Stimulated activated CD8-positive, alpha-beta memory T cell treated with anti-CD3 and anti-CD28 coated beads, Interleukin-7, amount 100 ng/mL, for 4 hours (primary cell): ENCODE results near the gene SFTPA2.
"Not testable (repeated sequence)": the region's sequence is repeated elsewhere in the genome, so short reads cannot be mapped to it uniquely, and the experiment has no call there.

Experiments used
- DNase-seq, 2 donors: peaks; one replicate each; pipeline ENCODE4 v3.0.0-alpha.2; 2020; ENCODE audit warnings: low read depth in 2 of 2

Gene SFTPA2

DNA sequence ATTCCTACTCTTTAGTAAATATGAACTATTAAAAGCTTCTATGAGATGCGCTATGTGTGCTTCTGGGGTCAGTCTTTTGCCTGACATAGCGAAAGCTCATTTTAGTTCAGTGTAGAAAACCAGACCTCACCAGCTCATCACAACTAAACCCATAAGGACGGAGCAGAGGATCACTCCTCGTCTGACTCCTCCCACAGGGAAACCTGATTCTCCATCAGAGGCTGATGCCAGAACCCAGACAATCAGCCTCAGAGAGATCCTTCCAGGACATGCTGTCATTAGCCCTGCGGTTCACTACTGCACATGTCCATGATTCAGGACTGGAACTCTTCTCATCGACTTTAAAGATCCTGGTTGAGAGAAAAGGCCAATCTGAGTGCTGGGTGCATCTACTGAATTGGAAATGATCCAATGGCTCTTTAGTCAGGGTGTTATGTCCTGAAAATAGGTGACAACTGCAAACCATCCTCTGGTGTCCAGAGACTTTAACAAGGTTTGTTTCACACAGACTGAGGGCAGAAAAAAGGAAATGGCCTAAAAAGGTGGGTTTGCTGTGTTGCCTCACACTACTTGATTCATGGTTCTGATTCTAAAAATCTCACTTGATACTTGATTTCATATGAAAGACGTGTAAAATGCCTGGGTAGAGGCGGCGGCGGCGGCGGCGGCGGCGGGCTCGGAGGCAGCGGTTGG, 48.2 kb downstream of the SFTPA2 start, which contains the start of gene EIF5AL1:
EIF5AL1 (plus strand) TSS at position 643 of the 693 bp plus-strand sequence. CDS start 117 bp downstream, outside the sequence.
- DNase-seq, result not testable (repeated sequence)

DNA sequence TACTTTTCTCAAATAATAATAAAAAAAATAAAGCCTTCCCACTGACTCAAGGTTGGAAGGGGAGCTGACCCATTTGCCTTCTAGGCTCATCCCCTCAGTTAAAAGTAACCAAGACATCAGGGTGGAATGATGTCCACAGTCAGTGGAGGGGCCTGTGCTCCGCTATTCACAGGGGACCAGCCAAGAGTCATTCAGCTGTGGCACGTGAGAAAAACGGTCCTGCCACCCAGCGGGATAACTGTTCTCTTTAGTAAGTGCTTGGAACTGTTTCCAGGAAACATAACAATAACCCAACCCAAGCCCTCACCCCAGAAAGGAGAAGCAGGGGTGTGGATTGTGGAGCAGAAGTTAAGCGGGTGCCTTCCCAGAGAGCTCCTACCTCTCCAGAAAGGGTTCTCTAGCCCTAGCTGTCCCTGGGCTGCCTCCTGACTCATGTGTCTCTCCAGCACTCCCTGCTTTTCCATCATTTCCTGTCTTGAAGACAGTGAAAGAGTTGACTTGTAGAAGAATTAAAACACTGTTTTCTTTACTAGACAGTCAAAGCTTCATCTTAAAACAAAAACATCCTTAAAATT, 50.2 kb downstream of the SFTPA2 start:
- not testable (repeated sequence) for DNase-seq

DNA sequence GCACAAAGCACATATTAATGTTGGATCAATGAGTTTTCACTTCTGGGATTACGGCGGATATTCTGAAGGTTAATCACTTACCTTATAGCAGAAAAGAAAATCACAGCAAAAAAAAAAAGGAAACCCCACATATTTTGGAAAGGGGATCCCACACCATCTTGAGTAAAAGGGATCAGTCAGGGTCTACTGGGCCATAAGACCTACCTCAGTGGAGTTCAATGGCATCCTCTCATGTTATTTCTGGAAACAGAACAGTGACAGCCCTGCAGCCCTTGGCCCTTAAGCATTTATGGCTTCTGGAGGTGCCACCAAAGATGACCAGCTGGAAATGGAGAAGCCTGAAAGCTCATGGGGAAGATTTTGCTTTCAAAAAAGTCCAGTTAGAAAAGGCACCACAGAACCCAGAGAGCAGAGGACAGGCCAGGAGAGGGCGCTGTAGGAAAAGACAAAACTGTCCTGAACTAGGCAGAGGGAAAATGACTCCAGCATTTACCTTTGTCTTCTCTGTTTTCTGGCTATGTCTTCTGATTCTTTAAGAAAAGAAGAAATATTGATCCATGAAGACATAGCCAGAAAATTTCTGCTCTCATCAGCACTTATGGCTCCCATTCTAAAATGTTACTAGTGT, 50.8 kb downstream of the SFTPA2 start:
- DNase-seq, result not testable (repeated sequence)

DNA sequence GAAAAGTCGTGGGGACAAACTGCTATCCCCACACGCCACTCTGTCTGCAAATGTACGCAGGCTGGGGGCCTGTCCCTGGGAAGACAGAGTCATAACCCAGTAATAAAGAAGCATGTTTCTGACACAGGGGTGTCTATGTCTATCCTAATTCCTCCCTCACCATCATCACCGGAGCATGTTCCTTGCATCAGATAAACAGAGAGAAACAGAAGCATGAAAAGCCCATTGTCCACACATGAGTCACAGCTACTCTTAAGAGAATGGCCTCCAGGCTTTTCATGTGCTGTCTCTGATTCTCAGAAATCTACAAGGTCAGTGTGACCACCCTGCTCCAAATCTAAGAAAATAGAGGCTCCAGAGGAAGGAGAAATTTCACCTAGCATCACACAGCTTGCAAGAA, 52.0 kb downstream of the SFTPA2 start:
- not testable (repeated sequence) for DNase-seq

DNA sequence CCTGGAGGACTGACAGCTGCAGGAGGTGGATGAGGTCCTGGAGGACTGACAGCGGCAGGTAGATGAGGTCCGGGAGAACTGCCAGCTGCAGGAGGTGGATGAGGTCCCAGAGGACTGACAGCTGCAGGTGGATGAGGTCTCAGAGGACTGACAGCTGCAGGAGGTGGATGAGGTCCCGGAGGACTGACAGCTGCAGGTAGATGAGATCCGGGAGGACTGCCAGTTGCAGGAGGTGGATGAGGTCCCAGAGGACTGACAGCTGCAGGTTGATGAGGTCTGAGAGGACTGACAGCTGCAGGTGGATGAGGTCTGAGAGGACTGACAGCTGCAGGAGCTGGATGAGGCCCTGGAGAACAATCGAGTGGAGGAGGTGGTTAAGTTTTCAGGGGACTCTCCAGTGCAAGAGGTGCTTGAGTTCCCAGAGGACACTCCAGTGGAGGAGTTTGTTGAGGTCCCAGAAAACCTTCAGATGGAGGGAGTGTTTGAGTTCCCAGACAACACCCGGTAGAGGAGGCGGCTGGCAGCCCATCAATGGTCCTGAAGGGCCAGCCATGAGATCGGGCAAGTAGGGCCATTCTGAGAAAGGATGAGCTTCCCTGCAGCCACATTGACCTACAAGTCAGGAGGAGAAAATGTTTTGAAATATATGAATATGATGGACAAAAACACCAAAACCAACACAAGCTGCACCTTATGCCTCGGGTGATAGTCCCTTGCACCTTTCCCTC, 52.6 kb downstream of the SFTPA2 start:
- DNase-seq, result no peak
